Inflammatory macrophage (primary cell): ENCODE data around the gene SDC1.

Source experiments
- DNase-seq, 2 donors: peaks; one replicate each; pipeline ENCODE4 v3.0.0-alpha.2; 2020 to 2022

The SDC1 gene

GRCh38 chr2:20169796-20170703 is 54.9 kb downstream of the SDC1 start:
- no peak for DNase-seq

DNA sequence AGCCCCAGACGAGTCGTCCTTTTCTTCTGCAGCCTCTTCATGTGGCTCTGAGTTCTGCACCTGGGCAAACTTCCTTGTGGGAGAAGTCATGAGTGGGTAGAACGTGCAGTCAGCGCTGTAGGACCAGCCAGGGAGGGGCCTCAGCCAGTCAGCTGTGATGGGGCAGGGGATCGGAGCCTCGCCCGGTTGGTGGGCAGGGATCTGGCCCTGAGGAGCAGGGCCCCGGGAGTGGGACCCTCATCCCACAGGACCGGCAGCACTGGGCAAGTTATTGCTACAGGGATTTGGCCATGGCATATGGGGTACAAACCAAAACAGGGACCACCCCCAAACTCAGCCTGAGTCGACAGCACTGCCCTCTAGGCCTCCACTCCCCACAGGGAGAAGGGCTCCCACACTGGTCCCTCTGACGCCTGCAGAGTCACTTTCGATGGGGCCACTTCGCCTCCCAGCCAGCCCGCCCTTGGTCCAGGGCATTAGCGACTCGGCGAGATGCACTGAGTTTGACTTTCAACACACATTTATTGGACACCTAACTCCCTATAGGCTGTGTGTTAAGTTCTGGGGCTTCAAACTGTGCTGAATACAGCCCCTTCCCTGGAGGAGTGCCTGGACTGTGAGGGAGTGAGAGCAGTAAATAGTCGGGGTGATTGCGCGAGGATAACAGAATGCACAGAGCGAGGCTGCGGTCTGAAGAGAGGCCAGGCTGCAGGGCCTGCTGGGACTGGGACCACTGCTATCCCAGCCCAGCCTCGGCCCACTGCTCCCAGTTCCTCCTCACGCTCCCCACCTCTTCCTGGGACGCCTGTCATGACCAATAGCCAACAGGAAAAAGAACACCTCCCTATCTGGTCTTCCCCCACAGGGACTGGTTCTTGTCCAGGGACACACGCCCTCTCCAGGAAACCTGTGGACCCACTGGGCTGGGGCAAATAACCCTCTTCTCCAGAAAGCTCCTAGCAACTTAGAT is 55.9 kb downstream of the SDC1 start:
- no peak for DNase-seq

- DNase-seq, result no peak
Observed at GRCh38 chr2:20168048-20168726, 56.7 kb downstream of the SDC1 start.

- DNase-seq, result no peak
Observed at GRCh38 chr2:20167356-20167755, 57.6 kb downstream of the SDC1 start.

GRCh38 chr2:20165677-20166509 is 59.0 kb downstream of the SDC1 start:
- DNase-seq, result no peak

DNA sequence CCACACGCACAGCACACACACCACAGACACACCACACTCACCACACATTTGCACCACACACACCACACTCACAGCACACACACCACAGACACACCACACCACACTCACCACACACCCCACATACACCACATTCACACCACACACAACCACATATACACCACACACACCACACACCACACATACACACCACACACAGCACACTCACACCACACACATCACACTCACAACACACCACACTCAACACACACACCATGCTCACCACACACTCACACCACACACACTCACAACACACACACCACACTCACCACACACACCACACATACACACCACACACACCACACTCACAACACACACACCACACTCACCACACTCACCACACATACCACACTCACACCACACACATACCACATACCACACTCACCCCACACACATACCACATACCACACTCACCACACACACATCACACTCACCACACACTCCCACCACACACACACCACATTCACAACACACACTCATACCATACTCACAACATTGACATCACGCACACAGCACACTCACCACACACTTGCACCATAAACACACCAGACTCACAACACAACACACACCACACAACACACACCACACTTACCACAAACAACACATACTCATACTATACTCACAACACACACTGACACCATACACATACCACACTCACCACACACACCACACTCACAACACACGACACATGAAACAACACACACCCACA is 60.0 kb downstream of the SDC1 start:
- DNase-seq, result no peak

- DNase-seq, result no peak
Observed at GRCh38 chr2:20164061-20164733, 60.7 kb downstream of the SDC1 start.

DNA sequence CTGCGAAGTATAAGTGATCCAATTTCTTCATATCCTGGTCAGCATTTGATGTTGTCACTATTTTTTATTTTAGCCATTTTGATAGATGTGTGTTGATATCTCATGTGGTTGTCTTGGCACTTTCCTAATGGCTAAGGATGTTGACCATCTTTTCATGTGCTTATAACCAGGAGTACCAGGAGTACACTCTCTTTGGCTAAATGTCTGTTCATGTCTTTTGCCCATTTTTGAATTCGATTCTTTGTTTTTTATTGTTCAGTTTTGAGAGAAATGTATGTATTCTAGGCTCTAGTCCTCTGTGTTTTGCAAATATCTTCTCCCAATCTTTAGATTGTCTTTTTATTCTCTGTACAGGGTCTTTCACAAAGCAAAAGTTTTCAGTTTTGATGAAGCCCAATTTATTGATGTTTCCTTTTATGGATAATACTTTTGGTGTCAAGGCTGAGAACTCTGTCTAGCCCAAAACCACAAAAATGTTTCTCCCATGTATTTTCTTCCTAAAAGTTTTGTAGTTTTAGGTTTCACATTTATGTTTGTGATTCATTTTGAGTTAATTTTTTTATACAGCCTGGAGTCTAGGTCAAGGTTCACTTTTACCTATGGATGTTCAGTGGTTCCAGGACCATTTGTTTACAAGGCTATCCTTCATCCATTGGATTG is 65.4 kb downstream of the SDC1 start:
- DNase-seq, result no peak

GRCh38 chr2:20157193-20157891 is 67.6 kb downstream of the SDC1 start:
- no peak for DNase-seq

DNA sequence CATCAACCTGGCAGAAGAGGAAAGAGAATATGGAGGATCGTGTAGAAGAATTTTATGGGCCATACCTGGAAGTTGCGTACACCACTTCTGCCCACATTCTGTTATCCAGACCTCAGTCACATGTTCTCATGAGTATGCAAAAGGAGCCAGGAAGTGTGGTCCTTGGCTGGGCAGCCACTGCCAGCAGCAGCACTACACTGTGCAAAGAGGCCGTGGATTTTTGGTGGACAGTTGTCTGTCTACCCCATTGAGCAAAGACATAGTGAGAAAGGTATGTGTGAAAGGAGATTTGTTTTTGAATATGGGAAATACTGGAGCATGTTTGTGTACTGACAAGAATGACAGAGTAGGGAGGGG is 68.1 kb downstream of the SDC1 start:
- DNase-seq, result no peak

- no peak for DNase-seq
Observed at GRCh38 chr2:20156076-20156759, 68.7 kb downstream of the SDC1 start.

- no peak for DNase-seq
Observed at GRCh38 chr2:20153131-20153851, 71.6 kb downstream of the SDC1 start.

GRCh38 chr2:20150806-20151571 is 73.9 kb downstream of the SDC1 start:
- no peak for DNase-seq
